22Rv1 (cell line): ENCODE results near the gene PARD3.
A peak's percentile ranks its signal among the peaks of the same experiment; 100 is the strongest.

Experiments used
- H3K27ac ChIP-seq: fragments of 450-650 bp; 2 replicates; pipeline ENCODE4 v1.5.1; 2017
- ZFX ChIP-seq: fragments of 450-650 bp; IDR thresholded peaks from 2 replicates; pipeline ENCODE4 v1.6.1; 2017; ENCODE audit warnings: antibody characterized with exemption, borderline replicate concordance
- TF ChIP-seq, protein P1 (sequence below): fragments of 450-650 bp; IDR thresholded peaks from 2 replicates; pipeline ENCODE4 v1.5.1; 2017; ENCODE audit warnings: mild to moderate bottlenecking

PARD3 gene

DNA sequence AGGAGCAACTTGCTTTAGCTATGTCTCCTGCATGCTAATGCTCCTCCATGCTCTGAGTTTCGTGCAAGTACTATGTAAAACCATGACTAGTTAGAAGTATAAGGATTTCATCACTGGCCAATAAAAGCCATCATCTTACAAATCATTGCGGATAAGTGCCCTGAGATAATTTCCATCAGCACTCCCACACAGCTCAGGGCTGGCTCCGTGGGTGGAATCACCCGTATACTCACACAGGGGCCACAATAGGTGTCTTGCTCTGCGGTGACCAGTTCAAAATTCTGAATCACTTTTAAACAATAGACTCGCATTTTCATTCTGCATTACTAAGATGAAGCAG, 227.4 kb downstream of the PARD3 start:
- H3K27ac ChIP-seq = no peak overlapping the region
- TF ChIP-seq, protein P1, sequence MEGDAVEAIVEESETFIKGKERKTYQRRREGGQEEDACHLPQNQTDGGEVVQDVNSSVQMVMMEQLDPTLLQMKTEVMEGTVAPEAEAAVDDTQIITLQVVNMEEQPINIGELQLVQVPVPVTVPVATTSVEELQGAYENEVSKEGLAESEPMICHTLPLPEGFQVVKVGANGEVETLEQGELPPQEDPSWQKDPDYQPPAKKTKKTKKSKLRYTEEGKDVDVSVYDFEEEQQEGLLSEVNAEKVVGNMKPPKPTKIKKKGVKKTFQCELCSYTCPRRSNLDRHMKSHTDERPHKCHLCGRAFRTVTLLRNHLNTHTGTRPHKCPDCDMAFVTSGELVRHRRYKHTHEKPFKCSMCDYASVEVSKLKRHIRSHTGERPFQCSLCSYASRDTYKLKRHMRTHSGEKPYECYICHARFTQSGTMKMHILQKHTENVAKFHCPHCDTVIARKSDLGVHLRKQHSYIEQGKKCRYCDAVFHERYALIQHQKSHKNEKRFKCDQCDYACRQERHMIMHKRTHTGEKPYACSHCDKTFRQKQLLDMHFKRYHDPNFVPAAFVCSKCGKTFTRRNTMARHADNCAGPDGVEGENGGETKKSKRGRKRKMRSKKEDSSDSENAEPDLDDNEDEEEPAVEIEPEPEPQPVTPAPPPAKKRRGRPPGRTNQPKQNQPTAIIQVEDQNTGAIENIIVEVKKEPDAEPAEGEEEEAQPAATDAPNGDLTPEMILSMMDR = no peak
- TF ChIP-seq ZFX = no peak

DNA sequence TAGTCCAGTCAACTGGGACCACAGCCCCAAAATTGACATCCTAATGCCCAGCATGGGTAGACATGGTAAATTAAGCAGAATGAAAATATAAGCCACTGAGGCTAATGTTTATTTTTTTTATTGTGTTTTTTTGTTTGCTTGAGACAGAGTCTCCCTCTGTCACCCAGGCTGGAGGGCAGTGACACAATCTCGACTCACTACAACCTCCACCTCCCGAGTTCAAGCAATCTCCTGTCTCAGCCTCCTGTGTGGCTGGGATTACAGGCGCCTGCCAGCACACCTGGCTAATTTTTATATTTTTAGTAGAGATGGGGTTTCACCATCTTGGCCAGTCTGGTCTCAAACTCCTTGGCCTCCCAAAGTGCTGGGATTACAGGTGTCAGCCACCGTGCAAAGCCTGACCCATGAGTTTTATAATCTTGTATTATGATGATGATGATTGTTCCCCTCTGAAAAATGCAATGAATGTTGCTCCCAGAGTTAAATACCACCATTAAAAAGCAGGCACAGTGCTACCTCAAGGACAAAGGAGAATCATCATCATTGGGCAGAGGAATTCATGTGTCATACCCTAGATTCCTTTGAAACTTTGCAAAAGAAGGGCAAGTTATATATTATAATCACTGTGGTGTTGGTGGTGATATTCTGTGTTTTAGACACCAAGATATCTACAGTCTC, 228.0 kb downstream of the PARD3 start:
- H3K27ac ChIP-seq = no peak overlapping the region
- no peak for TF ChIP-seq ZFX
- TF ChIP-seq, protein P1 = no peak

DNA sequence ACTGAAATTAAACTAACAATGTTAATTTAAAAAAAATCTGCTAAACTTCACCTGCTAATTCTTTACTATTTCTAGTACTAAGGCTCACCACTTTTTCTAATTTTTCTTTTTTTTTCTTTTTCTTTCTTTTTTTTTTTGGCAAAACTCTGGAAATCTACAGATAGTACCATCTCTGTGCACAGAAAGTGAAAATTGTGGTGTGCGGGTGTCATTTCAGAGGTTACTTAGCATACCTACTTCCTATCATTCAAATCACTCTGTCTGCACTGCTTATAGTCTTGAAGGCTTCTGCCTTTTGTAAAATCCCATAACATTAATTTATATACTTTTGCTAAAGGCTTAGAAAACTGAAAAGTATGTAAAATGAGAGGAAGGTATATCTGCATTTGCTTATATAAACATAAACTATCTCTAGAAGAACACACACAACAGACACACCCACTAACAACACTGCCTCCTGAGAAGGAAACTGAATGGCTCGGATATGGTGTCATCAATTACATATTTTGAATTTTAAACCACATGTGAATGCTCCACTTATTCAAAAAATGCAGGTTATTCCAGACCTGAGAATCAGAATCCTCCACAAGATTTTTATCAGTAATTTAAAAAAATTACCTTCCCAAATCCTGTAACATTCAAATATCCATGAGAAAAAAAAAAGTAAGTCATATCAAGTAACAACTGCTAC, 229.5 kb downstream of the PARD3 start:
- TF ChIP-seq, protein P1 = no peak
- no peak for TF ChIP-seq ZFX

GRCh38 chr10:34584164-34584563, 230.9 kb downstream of the PARD3 start:
- TF ChIP-seq, protein P1 = no peak
- no peak for TF ChIP-seq ZFX
- H3K27ac ChIP-seq = no peak overlapping the region

More for the DNA sequence above, 229.5 kb downstream of the PARD3 start:
- no peak overlapping the region for H3K27ac ChIP-seq

GRCh38 chr10:34581801-34582532, 233.1 kb downstream of the PARD3 start:
- no peak for TF ChIP-seq ZFX
- TF ChIP-seq, protein P1 = no peak
- H3K27ac ChIP-seq = no peak overlapping the region

DNA sequence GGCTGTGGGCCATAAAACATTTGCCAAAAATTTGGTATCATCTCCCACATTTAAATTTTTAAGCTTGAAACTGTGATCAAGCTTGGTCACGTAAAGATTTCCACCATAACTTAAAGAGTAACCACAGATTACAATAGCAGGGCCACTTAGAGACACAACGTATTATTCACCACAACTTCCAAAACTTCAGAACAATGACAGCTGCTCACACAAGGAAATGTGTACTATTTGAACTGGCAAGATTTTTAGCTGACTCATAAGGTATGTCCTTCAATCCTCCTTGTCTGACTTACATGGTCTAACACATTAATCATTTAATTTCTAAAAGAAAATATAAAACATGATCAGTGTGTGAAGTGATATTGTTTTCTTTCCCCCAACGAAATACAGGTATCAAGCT, 234.5 kb downstream of the PARD3 start:
- H3K27ac ChIP-seq = peak overlapping the region; percentile 65
- no peak for TF ChIP-seq ZFX
- TF ChIP-seq, protein P1 = no peak

- peak overlapping the region; percentile 65 for H3K27ac ChIP-seq
- TF ChIP-seq, protein P1 = no peak
- TF ChIP-seq ZFX = no peak
Measured at GRCh38 chr10:34580214-34580613, 234.9 kb downstream of the PARD3 start.
